Activated CD8-positive, alpha-beta memory T cell treated with anti-CD3 and anti-CD28 coated beads, Interleukin-2, amount 50 U/mL, for 48 hours (primary cell): ENCODE results near the gene CHRNA9.
"Not testable (repeated sequence)": the region's sequence is repeated elsewhere in the genome, so short reads cannot be mapped to it uniquely, and the experiment has no call there.

Experiments used
- DNase-seq: peaks from one replicate; pipeline ENCODE4 v3.0.0-alpha.2; 2020

Gene CHRNA9

DNA sequence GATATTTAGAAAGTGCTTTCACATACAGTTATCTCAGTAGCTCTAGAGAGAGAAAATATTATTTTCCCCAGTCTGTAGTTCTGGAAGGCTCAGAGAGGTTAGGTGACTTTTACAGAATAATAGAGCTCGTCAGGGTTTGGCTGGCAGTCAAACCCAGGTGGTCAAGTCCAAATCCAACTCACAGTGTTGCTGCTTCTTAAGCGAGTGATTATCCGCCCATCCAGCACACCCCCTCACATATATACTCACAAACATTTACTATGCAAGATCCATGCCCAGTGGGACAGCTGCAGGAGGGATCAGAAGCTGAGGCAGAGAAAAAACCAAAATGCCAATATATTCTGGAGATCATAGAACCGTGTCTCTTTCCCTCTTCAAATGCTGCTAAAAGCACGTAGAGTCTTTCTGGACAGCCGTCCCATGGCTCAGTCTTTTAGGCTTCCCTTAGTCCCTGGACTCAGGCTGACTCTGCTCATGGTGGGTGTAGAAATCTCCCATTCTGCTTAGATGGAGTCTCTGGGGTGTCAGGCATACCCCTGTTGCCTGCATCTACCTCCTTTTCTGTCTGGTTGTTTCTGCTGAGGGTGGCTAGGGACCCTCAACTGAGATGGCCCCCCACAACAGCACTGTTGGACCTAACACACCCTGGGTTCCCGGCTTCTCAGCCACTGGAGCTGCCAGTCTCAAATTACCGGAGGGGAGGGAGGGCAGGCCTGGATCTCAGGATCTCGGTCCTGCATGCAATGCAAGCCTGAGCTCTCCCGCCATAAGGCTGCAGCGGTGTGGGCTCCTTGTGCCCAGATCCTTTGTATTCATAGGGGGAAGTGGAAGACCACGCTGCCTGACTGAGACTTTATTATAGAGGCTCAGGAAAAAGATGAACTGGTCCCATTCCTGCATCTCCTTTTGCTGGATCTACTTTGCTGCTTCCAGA, at the start of gene CHRNA9:
Gene CHRNA9, plus strand, starts transcription at position 743 of the 934 bp plus-strand sequence. Its CDS starts 135 bp downstream, at position 878.
- no peak for DNase-seq

DNA sequence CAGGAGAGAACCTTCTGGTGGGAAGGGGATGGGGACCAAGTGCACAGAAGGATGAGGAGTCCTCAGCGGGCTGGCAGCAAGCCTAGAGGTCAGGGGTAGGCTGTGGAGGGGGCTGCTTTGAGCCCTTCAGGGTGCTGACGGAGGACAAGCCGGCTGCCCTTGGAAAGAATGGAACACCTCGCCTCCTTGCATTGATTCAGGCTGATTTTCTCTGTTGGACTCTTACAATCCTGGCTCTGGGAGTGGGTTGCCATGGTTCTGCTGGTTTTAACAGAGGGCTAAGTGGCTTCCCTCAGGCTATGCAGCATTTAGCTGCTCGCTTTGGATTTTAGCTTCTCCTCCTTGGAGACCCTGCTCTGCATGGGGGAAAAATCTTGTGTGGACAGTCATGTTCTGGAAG, 49.4 kb upstream of the CHRNA9 start:
- no peak for DNase-seq

DNA sequence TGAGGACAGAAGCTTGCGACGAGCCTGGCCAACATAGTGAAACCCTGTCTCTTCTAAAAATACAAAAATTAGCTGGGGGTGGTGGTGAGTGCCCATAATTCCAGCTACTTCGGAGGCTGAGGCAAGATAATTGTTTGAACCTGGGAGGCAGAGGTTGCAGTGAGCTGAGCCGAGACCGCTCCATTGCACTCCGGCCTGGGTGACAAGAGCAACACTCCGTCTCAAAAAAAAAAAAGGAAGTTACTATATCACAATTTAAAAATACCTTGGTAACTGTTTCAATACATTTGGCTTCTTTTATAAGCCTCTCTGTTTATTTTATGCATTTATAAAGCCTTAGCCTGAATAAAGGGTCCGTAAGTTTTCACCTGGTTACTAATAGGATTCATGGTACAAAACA, 46.6 kb upstream of the CHRNA9 start:
- no peak for DNase-seq

DNA sequence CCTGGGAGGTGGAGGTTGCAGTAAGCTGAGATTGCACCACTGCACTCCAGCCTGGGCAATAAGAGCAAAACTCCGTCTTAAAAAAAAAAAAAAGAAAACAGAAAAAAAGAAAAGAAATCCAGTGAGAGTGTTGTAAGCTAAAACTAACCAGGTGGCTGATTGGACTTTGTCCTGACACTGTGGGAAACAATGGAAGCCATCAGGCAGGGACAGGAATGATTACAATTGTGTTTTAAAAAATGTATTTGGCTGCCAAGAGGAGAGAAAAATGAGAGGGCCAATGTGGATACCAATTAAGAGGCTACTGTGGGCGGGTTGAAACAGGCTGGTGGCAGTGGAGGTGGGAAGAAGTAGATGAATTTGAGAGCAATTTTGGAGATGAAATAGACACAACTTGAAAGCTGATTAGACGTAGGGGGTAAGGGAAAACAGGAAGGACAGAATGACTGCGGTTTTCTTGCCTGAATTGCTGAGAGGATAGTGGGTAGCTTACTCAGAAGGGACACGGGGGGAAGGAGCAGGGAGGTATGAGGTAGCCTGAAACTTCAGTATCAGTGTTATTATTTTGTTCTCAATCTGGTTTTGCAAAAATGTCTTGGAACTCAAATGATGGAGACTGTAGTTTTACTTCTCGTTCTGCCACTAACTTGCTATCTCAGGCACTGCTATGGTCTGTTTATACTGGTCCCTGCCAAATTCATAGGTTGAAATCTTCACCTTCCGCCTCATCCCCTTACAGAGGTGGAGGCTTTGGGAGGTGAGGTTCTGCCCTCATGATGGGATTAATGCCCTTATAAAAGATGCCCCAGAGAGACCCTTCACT, 45.6 kb upstream of the CHRNA9 start:
- no peak for DNase-seq

- not testable (repeated sequence) for DNase-seq
These were observed 44.4 kb upstream of the CHRNA9 start for GRCh38 chr4:40290611-40291186.

DNA sequence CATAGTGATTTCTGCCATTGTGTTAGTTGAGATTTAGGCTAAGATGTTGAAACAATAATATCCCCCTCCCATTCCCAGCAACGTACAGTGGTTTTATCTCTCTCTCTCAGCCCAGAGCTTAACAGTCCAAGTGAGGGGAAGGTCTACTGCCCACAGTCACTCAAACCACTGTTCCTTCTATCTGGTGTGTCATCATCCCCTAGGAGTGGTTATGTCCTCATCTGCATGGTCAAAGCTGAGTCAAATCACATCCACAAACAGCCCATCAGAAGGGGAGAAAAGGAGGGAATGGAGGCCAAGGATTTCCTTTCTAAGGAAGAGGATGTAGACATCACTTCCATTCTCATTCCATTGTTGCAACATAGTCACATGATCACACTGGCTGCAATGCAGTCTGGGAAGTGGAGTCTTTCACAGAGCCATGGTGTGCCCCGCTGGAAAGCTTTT, 42.8 kb upstream of the CHRNA9 start:
- no peak for DNase-seq

GRCh38 chr4:40294339-40294738, 40.8 kb upstream of the CHRNA9 start:
- DNase-seq = no peak

- DNase-seq = not testable (repeated sequence)
These were observed 40.1 kb upstream of the CHRNA9 start for GRCh38 chr4:40295030-40295429.

DNA sequence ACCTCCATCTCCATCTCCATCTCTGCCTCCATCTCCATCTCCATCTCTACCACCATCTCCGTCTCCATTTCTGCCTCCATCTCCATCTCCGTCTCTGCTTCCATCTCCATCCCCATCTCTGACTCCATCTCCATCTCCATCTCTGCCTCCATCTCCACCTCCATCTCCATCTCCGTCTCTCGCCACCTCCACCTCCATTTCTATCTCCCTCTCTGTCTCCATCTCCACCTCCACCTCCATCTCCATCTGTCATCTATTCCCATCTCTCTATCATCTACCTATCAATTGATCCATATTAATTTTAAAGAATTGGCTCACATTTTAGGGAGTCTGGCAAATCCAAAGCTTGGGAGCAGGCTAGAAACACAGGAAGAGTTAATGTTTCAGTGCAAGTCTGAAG, 39.6 kb upstream of the CHRNA9 start:
- no peak for DNase-seq

DNA sequence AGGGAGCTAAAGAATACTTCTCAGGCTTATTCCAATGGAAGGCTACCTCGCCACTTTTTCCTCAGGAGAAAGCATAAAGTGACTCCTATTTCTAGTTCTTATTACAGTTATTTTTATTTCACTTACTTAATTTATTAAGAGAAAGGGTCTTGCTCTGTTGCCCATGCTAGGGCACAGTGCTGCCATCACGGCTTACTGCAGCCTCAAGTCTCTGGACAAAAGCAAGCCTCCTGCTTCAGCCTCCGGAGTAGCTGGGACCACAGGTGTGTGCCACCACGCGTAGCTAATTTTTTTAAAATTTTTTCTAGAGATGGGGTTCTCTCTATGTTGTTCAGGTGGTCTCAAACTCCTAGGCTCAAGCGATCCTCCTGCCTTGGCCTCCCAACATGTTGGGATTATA, 36.0 kb upstream of the CHRNA9 start:
- no peak for DNase-seq

GRCh38 chr4:40299811-40300292, 35.3 kb upstream of the CHRNA9 start:
- no peak for DNase-seq

DNA sequence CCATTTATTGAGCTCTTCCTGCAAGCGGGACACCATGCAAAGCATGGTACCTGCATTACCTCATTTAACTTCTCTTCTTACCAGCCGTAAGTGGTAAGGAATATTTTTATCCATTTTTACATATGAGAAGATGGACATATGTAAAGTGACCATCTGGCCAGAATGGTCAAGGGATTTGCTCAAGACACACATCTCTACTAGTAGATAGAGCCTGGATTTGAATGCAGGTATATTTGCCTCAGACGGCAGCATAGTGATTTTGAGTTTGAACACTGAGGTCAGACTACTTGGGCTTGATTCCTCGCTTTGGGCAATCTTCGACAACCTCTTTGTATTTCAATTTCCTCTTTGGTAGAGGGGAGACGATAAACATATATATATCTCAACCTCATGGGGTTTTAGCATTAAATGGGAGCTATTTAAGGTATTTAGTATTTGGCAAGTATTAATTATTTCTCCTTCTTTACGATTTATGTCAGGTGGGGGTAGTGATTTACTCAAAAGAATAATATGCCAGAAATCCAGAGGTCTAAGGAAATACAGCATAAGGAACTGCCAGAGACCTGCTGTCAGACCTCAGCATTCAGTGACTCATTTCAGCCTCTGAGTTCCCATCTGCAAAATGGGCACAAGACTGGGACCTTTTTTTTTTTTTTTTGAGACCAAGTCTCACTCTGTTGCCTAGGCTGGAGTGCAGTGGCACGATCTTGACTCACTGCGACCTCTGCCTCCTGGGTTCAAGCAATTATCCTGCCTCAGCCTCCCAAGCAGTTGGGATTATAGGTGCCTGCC, 34.6 kb upstream of the CHRNA9 start:
- DNase-seq = no peak

- no peak for DNase-seq
These were observed 33.5 kb upstream of the CHRNA9 start for GRCh38 chr4:40301603-40302002.

DNA sequence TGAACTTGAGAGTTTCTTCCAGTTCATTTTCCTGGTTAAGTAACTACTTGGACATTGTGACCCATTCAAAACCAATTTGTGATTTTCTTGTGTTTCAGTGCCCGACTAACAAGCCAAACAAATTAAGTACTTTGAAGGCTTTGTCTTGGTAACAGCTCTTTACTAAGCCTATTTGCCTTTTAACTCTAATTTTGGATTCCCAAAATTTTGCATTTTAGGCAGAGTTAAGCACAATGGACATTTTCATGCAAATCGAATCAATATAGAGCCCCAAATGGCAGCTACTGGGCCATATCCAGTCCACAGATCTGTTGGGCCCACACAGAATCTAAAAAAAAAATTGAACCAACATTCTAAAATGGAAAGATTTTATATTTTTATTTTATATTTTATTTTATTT, 31.4 kb upstream of the CHRNA9 start:
- DNase-seq = no peak

- no peak for DNase-seq
These were observed 29.6 kb upstream of the CHRNA9 start for GRCh38 chr4:40305328-40306170.

DNA sequence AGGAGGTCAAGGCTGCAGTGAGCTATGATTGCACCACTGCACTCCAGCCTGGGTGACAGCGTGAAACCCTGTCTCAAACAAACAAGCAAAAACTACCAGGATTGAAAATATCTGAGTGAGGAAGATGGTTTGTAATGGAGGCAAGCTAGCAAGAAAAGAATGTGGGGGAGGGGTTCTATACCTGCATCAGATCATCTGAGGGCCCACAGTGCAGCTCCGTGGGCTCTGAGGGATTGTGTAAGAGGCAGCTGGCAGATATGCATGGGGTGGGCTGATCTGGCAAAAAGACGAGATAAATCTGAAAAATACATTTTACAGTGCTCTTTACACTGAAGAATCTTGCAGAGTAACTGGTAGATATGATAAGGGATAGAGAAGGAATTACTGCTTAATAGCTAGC, 28.9 kb upstream of the CHRNA9 start:
- DNase-seq = no peak

GRCh38 chr4:40306976-40307375, 28.2 kb upstream of the CHRNA9 start:
- no peak for DNase-seq

GRCh38 chr4:40307627-40308497, 27.3 kb upstream of the CHRNA9 start:
- peak; percentile 78 for DNase-seq

- no peak for DNase-seq
These were observed 26.5 kb upstream of the CHRNA9 start for GRCh38 chr4:40308528-40309122.

DNA sequence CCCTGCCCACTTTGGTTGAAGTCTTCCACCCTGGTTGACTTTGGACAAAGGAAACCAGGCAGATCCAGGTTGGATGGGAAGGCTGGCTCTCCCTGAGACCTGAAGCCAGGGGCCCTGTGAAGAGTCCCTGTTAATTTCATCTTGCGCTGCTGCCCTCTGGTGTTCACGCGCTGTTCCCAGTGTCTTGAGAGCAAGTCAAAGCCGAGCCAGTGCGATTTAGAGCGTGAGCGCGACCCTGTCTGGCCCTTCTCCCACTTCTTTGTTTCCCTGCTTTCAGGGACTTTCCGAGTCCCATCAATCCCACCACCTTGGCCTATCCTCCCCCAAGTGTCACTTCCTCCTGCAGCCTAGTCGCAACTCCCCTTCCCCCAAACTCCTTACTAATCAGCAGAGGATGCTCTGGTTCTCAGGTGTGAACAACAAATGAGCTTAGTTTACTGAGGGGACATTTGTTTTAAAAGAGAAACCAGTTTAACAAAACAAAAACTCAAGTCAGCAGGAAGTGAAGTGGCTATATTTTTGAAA, 25.8 kb upstream of the CHRNA9 start:
- DNase-seq = peak; percentile 94
